ENCODE measurements around the gene JUN.

- TF ChIP-seq, protein P1, sequence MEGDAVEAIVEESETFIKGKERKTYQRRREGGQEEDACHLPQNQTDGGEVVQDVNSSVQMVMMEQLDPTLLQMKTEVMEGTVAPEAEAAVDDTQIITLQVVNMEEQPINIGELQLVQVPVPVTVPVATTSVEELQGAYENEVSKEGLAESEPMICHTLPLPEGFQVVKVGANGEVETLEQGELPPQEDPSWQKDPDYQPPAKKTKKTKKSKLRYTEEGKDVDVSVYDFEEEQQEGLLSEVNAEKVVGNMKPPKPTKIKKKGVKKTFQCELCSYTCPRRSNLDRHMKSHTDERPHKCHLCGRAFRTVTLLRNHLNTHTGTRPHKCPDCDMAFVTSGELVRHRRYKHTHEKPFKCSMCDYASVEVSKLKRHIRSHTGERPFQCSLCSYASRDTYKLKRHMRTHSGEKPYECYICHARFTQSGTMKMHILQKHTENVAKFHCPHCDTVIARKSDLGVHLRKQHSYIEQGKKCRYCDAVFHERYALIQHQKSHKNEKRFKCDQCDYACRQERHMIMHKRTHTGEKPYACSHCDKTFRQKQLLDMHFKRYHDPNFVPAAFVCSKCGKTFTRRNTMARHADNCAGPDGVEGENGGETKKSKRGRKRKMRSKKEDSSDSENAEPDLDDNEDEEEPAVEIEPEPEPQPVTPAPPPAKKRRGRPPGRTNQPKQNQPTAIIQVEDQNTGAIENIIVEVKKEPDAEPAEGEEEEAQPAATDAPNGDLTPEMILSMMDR (IDR thresholded peaks at IDR 0.05; ENCODE audit: poor library complexity, severe bottlenecking), result no peak
- TF ChIP-seq, protein P2, sequence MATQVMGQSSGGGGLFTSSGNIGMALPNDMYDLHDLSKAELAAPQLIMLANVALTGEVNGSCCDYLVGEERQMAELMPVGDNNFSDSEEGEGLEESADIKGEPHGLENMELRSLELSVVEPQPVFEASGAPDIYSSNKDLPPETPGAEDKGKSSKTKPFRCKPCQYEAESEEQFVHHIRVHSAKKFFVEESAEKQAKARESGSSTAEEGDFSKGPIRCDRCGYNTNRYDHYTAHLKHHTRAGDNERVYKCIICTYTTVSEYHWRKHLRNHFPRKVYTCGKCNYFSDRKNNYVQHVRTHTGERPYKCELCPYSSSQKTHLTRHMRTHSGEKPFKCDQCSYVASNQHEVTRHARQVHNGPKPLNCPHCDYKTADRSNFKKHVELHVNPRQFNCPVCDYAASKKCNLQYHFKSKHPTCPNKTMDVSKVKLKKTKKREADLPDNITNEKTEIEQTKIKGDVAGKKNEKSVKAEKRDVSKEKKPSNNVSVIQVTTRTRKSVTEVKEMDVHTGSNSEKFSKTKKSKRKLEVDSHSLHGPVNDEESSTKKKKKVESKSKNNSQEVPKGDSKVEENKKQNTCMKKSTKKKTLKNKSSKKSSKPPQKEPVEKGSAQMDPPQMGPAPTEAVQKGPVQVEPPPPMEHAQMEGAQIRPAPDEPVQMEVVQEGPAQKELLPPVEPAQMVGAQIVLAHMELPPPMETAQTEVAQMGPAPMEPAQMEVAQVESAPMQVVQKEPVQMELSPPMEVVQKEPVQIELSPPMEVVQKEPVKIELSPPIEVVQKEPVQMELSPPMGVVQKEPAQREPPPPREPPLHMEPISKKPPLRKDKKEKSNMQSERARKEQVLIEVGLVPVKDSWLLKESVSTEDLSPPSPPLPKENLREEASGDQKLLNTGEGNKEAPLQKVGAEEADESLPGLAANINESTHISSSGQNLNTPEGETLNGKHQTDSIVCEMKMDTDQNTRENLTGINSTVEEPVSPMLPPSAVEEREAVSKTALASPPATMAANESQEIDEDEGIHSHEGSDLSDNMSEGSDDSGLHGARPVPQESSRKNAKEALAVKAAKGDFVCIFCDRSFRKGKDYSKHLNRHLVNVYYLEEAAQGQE (IDR thresholded peaks at IDR 0.05; ENCODE audit: borderline replicate concordance), result no peak
- TF ChIP-seq EZH2 (IDR thresholded peaks at IDR 0.05; ENCODE audit: borderline replicate concordance, insufficient read depth, low read length, poor library complexity, severe bottlenecking) (no peak), TAF1 (IDR thresholded peaks at IDR 0.05; ENCODE audit: low read depth) (no peak), POLR2AphosphoS5 (IDR thresholded peaks at IDR 0.05) (no peak)
These were observed 10.4 kb downstream of the JUN start for GRCh38 chr1:58773406-58773840.

Data from neural cell (in vitro differentiated cells).